ENCODE measurements around the gene DUSP23.
A peak's percentile ranks its signal among the peaks of the same experiment; 100 is the strongest.

Gene DUSP23

GRCh38 chr1:159828176-159828575 is 47.4 kb downstream of the DUSP23 start:
- no peaks in the 10 kb centered on the region for H3K4me1 ChIP-seq
- H3K4me3 ChIP-seq, result no peak overlapping the region
- peaks cover 0 to 8% of the 10 kb centered on the region in 2 donors for H3K27me3 ChIP-seq
- no peak overlapping the region for H3K27ac ChIP-seq
- DNase-seq, result no peak
- intact Hi-C loops (cut with DNase I; ENCODE audit: low total_unique reads), result no loop called here
- H3K9me3 ChIP-seq, result no peaks in the 10 kb centered on the region
- no peaks in the 10 kb centered on the region for H3K36me3 ChIP-seq
- TF ChIP-seq CTCF (IDR thresholded peaks at IDR 0.05), result no peak

GRCh38 chr1:159828581-159829272 is 48.0 kb downstream of the DUSP23 start:
- H3K9me3 ChIP-seq, result no peaks in the 10 kb centered on the region
- no peaks in the 10 kb centered on the region for H3K4me1 ChIP-seq
- no peaks in the 10 kb centered on the region for H3K36me3 ChIP-seq
- H3K4me3 ChIP-seq, result no peak overlapping the region
- no peak overlapping the region for H3K27ac ChIP-seq
- intact Hi-C loops (cut with DNase I; ENCODE audit: low total_unique reads), result no loop called here
- DNase-seq, result no peak
- TF ChIP-seq CTCF (IDR thresholded peaks at IDR 0.05), result no peak
- peaks cover 0 to 3% of the 10 kb centered on the region in 2 donors for H3K27me3 ChIP-seq

GRCh38 chr1:159829273-159829634 is 48.5 kb downstream of the DUSP23 start:
- H3K4me3 ChIP-seq, result no peak overlapping the region

GRCh38 chr1:159829822-159830465 is 49.2 kb downstream of the DUSP23 start:
- peak in 1 of 2 donors; percentile 30 for DNase-seq

More at GRCh38 chr1:159829273-159829634, 48.5 kb downstream of the DUSP23 start:
- no peaks in the 10 kb centered on the region for H3K27me3 ChIP-seq
- no peak overlapping the region for H3K27ac ChIP-seq
- no peaks in the 10 kb centered on the region for H3K4me1 ChIP-seq
- H3K9me3 ChIP-seq, result no peaks in the 10 kb centered on the region
- H3K36me3 ChIP-seq, result peaks cover 0 to 5% (median 0%) of the 10 kb centered on the region in 3 donors
- intact Hi-C loops (cut with DNase I; ENCODE audit: low total_unique reads), result no loop called here
- TF ChIP-seq CTCF (IDR thresholded peaks at IDR 0.05), result peak in 1 of 2 experiments; percentile 29
- DNase-seq, result peak; percentile 51 to 75

GRCh38 chr1:159830722-159831121 is 50.0 kb downstream of the DUSP23 start:
- intact Hi-C loops (cut with DNase I; ENCODE audit: low total_unique reads), result no loop called here
- TF ChIP-seq CTCF (IDR thresholded peaks at IDR 0.05), result no peak
- DNase-seq, result no peak
- Histone ChIP-seq H3K27me3 (no peaks in the 10 kb centered on the region), H3K4me3 (no peak overlapping the region), H3K36me3 (peaks cover 0 to 12% (median 0%) of the 10 kb centered on the region in 3 donors), H3K4me1 (no peaks in the 10 kb centered on the region), H3K27ac (no peak overlapping the region), H3K9me3 (no peaks in the 10 kb centered on the region)

More at GRCh38 chr1:159829822-159830465, 49.2 kb downstream of the DUSP23 start:
- no peaks in the 10 kb centered on the region for H3K27me3 ChIP-seq
- TF ChIP-seq CTCF (IDR thresholded peaks at IDR 0.05), result no peak
- H3K4me3 ChIP-seq, result no peak overlapping the region
- peaks cover 0 to 11% (median 0%) of the 10 kb centered on the region in 3 donors for H3K36me3 ChIP-seq
- intact Hi-C loops (cut with DNase I; ENCODE audit: low total_unique reads), result no loop called here
- H3K4me1 ChIP-seq, result no peaks in the 10 kb centered on the region
- H3K9me3 ChIP-seq, result no peaks in the 10 kb centered on the region
- H3K27ac ChIP-seq, result no peak overlapping the region
